HG03095 (cell line): ENCODE results near the gene UMODL1.
"Not testable (repeated sequence)": the region's sequence is repeated elsewhere in the genome, so short reads cannot be mapped to it uniquely, and the experiment has no call there.

Experiments
- ATAC-seq: cut with Tn5 transposase; IDR thresholded peaks from one replicate; pipeline ENCODE4 v1.9.1; 2021; ENCODE audit warnings: moderate library complexity; ENCODE audit not compliant: unreplicated experiment

The UMODL1 gene

GRCh38 chr21:42110691-42111469, 39.8 kb downstream of the UMODL1 start:
- no peak for ATAC-seq

DNA sequence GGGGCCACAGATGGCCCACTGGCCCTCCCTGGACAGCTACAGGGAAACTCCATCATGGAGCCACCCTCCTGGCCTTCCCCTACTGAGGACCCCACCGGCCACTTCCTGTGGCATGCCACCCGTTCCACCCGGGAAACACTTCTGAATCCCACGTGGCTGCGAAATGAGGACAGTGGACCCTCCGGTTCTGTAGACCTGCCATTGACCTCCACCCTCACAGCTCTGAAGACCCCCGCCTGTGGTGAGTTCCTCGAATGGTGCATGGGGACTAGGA, 40.3 kb downstream of the UMODL1 start:
- no peak for ATAC-seq

- ATAC-seq, result no peak
These were observed 40.7 kb downstream of the UMODL1 start for GRCh38 chr21:42111811-42112210.

DNA sequence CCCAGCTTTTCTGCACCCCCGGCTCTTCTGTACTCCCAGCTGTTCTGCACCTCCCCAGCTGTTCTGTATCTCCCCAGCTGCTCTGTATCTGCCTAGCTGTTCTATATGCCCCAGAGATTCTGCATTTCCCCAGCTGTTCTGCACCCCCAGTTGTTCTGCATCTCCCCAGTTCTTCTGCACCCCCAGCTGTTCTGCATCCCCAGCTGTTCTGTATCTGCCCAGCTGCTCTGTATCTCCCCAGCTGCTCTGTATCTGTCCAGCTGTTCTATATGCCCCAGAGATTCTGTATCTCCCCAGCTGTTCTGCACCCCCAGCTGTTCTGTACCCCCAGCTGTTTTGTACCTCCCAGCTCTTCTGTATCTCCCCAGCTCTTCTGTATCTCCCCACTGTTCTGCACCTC, 41.1 kb downstream of the UMODL1 start:
- no peak for ATAC-seq

DNA sequence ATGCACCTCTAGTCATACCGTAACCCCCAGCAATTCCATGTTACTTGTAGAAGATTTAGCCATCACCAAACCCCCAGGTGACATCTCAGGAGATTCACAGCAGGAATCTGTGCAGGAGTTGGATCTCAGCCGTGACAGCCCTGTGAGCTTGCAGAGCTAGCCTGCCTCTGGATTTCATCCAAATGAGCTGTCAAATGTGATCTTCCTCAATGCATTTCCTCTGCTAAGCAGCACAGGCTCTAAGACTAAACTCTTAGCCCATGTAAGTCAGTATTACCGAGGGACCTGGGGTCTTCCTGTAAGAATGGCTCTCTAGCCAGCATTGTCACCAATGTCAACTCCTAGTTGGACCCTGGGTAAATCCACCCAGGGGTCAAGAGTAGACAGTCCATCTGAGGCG, 41.7 kb downstream of the UMODL1 start:
- ATAC-seq, result no peak

- ATAC-seq, result no peak
These were observed 42.9 kb downstream of the UMODL1 start for GRCh38 chr21:42113926-42114409.

DNA sequence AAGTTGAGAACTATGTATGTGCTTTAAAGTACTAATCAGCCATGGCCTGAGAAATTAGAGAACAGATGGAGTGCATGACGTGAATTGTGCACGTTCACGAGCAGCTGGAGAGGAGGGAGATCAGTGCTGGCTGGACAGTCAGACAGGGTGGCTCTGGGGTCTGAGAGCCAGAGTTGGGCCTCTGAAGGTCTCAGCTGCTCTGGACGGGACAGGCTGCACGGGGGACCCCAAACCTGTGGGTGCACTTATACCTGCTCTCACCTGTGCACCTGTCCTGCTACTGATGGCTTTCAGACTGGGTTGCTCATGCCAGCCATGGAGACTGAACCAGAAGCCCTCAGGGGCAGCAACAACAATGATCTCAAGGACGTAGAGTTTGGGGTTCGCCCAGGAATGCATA, 43.5 kb downstream of the UMODL1 start:
- ATAC-seq, result no peak

DNA sequence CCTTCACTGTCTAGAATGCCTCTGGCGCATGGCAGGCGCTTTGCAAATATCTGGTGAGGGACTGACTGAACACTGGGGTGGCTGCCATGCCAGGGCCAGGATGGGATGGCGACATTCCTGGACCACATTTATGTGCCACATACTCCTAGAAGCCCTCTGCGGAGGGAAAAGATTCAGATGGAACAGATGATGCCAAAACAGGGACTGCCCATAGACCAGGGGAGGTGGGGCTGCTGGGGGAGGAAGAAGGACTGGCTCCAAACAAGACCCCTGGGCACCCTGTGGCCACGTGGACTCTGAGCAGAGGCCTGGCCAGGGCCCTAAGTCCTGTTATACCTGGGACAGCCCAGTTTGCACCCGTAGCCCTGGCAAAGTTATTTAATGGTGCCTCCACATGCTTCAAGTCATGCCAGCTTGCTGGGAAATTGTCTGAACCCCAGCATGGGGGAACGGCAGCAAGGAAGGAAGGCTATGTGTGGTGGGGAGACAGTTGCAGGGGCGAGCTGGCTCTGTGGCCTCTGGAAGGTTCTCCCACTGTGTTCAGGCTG, 44.1 kb downstream of the UMODL1 start:
- no peak for ATAC-seq

DNA sequence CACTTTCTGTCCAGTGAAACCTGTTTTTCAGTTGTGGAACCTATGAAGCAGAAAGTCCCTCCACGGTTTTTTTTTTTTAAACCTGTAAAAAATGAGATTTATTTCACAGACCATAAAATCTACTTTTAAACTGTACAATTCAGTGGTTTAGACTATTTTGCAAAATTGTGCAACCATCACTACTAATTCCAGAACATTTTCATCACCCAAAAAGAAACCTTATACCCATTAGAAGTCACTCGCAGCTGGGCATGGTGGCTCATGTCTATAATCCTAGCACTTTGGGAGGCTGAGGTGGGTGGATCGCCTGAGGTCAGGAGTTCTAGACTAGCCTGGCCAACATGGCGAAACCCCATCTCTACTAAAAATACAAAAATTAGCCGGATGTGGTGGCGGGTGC, 45.4 kb downstream of the UMODL1 start:
- not testable (repeated sequence) for ATAC-seq

- ATAC-seq, result no peak
These were observed 46.3 kb downstream of the UMODL1 start for GRCh38 chr21:42117229-42117966.

GRCh38 chr21:42117967-42118780, 47.1 kb downstream of the UMODL1 start:
- no peak for ATAC-seq

- no peak for ATAC-seq
These were observed 47.8 kb downstream of the UMODL1 start for GRCh38 chr21:42118901-42119300.

DNA sequence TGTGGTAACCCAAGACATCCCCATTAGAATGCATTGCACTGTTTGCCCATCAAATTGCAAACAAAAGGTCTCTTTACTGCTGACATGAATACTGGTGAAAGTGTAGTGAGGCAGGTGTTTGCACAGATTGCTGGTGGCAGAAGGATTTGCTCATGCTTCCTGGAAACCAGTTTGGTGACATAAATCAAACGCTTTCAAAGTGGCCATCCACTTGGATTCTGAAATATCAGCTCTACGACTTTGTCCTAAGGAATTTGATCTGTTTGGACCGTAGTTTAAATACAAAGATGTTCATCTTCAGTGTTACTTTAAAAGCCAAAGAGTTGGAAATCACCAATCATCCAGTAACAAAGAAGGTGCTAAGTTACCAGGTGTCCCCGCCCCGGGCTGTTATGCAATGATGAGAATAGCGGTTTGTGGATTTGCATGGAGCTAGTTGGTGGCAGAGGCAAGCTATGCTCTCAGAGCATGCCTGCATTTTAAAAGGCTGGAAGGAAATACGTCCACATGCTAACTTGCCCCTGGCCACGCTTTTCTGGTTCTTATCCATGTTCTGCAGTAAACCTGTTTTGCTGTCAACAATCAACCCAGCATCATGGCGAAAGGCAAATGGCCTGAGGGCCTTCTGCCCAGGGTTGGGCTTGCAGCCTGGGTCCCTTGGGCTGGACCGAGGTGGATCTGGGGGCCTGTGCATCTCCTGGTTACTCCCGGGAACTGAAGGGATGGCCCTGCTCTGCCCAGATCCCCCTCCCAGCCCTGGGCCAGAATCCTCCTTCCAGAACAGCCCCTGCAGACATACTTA, 49.2 kb downstream of the UMODL1 start:
- ATAC-seq, result no peak

DNA sequence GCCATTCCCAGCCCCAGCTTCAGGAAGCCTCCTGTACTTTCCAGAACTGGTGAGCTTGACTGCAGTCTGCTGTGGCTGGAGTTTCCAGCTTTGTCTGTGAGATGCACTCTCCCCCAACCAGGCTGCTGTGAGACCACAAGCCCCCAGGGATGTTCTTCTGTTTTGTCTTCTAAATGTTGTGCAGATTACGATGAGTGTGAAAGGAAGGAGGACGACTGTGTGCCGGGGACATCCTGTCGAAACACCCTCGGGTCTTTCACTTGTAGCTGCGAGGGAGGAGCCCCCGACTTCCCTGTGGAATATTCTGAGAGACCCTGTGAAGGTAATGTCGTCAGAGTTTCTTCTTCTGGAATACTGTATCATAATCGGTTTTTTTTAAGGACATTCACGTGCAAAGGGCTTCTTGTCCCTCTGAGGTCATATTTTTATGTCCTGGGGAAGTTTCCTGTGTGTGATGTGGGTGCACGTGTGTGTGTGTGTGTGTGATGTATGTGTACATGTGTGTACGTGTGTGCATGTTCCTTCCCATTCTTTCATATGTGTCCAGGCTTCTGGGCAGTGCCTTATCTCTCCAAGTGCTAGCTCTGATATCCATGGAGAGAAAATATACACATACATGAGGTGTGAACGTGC, 49.9 kb downstream of the UMODL1 start:
- no peak for ATAC-seq

DNA sequence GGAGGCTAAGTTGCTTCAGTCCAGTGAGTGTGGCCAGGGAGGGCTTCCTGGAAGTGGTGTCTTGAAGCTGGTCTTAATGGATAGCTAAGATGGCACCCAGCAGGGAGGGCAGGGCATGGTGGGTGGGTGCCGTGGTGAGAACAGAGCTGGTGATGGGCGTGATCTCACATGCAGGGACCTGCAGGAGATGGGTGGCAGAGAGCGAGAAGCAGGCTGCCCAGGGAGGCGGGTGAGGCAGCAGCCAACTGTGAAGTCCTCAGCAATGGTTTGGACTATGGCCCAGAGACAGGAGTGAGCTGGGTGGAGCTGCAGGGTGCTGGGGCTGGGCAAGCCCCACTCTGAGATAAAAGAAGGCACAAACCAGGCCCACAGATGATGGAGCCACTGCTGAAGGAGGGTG, 50.7 kb downstream of the UMODL1 start:
- no peak for ATAC-seq

DNA sequence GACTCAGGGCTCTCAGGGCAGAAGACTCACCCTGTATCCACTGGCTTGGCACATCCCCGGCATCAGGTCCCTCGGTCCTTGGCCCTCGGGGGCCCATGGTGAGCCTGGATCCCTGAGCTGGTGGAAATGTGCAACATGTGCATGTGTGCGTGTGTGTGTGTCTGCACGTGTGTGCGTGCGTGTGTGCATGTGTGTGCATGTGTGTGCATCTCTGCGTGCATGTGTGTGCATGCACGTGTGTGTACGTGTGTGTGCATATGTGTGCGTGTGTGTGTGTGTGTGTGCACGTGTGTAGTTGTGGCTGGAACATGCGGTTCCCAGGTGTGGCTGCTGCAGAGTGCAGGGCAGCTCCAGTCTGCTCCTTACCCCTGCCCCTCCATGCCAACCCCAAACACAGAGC, 51.3 kb downstream of the UMODL1 start:
- ATAC-seq, result no peak

DNA sequence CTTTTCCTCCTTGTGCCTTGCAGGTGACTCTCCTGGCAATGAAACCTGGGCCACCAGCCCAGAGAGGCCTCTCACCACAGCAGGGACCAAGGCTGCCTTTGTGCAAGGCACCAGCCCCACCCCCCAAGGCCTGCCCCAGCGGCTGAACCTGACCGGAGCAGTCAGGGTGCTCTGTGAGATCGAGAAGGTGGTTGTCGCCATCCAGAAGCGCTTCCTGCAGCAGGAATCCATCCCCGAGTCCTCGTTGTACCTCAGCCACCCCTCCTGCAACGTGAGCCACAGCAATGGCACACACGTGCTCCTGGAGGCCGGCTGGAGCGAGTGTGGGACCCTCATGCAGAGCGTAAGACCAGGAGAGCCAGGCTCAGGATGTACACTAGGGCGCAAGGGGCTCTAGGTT, 51.7 kb downstream of the UMODL1 start:
- no peak for ATAC-seq

DNA sequence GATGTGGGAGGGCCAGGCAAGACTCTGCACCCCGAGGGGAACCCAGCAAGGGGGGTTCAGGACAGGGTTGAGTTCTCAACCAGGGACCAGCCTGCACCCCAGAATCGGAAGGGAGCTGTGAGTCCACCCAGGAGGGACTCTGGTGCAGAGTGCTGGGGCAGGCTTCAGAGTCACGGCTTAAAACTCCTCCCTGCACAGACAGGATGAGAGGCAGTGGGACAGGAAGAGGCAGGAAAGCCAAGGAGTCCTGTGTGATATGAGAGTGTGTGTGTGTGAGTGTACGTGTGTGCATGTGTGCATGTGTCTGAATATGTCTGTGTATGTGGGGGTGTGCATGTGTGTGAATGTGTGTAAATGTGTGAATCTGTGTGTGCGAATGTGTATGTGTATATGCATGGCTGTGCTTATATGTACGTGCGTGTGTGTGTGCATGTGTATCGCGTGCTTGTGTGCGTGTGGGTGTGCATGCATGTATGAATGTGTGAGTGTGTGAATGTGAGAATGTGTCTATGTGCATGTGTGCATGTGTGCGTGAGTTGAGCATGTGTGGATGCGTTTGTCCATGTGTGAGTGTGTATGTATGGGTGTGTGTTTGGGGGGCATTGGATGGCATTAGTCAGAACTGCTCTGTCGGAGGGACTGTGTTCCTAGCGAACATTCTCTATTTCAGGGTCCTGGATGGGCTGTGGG, 52.2 kb downstream of the UMODL1 start:
- ATAC-seq, result no peak

GRCh38 chr21:42124081-42124480, 53.0 kb downstream of the UMODL1 start:
- no peak for ATAC-seq
